Measurements from ENCODE around the gene PTHLH.

The PTHLH gene

GRCh38 chr12:27919671-27920235 lies 52.8 kb downstream of the PTHLH start:
- no peaks in the 10 kb centered on the region for H3K4me1 ChIP-seq (ENCODE audit: control insufficient read depth in 2 of 2, insufficient read depth in 2 of 2, low read length in 2 of 2)
- H3K27me3 ChIP-seq (ENCODE audit: control insufficient read depth in 2 of 2, insufficient read depth in 2 of 2, low read length in 2 of 2): no peaks in the 10 kb centered on the region
- no peaks in the 10 kb centered on the region for H3K9me3 ChIP-seq (ENCODE audit: control insufficient read depth in 2 of 2, low read length in 2 of 2)
- no peak overlapping the region for H3K4me3 ChIP-seq (ENCODE audit: low read length in 2 of 2)
- H3K27ac ChIP-seq (ENCODE audit: low read depth in 2 of 2, low read length in 2 of 2): no peak overlapping the region
- H3K9ac ChIP-seq (ENCODE audit: low read depth in 1 of 2, low read length in 2 of 2): no peak overlapping the region
- H3K36me3 ChIP-seq (ENCODE audit: control insufficient read depth in 2 of 2, insufficient read depth in 2 of 2, low read length in 2 of 2): no peaks in the 10 kb centered on the region

- Histone ChIP-seq H3K27me3 (ENCODE audit: control insufficient read depth in 2 of 2, insufficient read depth in 2 of 2, low read length in 2 of 2) (no peaks in the 10 kb centered on the region), H3K4me3 (ENCODE audit: low read length in 2 of 2) (no peak overlapping the region), H3K9me3 (ENCODE audit: control insufficient read depth in 2 of 2, low read length in 2 of 2) (no peaks in the 10 kb centered on the region), H3K9ac (ENCODE audit: low read depth in 1 of 2, low read length in 2 of 2) (no peak overlapping the region), H3K4me1 (ENCODE audit: control insufficient read depth in 2 of 2, insufficient read depth in 2 of 2, low read length in 2 of 2) (no peaks in the 10 kb centered on the region), H3K27ac (ENCODE audit: low read depth in 2 of 2, low read length in 2 of 2) (no peak overlapping the region), H3K36me3 (ENCODE audit: control insufficient read depth in 2 of 2, insufficient read depth in 2 of 2, low read length in 2 of 2) (no peaks in the 10 kb centered on the region)
Measured at GRCh38 chr12:27915536-27915935, 57.0 kb downstream of the PTHLH start.

- Histone ChIP-seq H3K4me3 (ENCODE audit: low read length in 2 of 2) (no peak overlapping the region), H3K27ac (ENCODE audit: low read depth in 2 of 2, low read length in 2 of 2) (no peak overlapping the region), H3K36me3 (ENCODE audit: control insufficient read depth in 2 of 2, insufficient read depth in 2 of 2, low read length in 2 of 2) (no peaks in the 10 kb centered on the region), H3K9ac (ENCODE audit: low read depth in 1 of 2, low read length in 2 of 2) (no peak overlapping the region), H3K9me3 (ENCODE audit: control insufficient read depth in 2 of 2, low read length in 2 of 2) (no peaks in the 10 kb centered on the region), H3K4me1 (ENCODE audit: control insufficient read depth in 2 of 2, insufficient read depth in 2 of 2, low read length in 2 of 2) (no peaks in the 10 kb centered on the region), H3K27me3 (ENCODE audit: control insufficient read depth in 2 of 2, insufficient read depth in 2 of 2, low read length in 2 of 2) (no peaks in the 10 kb centered on the region)
Measured at GRCh38 chr12:27915021-27915420, 57.5 kb downstream of the PTHLH start.

DNA sequence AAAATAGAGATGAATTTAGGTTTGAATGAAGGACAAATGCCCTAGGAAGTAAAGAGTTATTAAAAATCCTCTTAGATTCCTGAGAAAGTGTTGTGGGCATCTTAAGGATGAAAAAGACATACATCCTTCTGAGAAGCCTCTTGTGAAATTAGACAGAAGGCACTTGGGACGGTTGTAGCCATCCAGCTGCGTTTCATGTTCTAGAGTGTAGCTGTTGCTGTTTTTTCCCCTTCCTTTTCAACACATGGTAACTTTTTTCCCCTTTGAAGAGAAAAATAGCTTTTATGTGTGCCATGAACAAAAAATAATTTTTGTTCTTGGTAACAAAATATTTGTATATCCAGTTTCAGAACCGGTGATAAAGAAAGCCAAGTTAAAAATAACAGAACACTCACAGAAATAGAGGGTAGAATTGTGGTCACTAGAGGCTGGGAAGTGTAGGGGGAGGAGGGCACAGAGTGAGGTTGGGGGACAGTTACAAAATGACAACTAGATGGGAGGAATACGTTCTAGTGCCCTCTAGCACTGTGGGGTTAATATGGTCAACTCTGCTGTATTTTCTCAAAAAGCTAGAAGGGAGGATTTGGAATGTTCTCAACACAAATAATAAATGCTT lies 58.4 kb downstream of the PTHLH start:
- Histone ChIP-seq H3K27me3 (ENCODE audit: control insufficient read depth in 2 of 2, insufficient read depth in 2 of 2, low read length in 2 of 2) (no peaks in the 10 kb centered on the region), H3K27ac (ENCODE audit: low read depth in 2 of 2, low read length in 2 of 2) (no peak overlapping the region), H3K4me3 (ENCODE audit: low read length in 2 of 2) (no peak overlapping the region), H3K9ac (ENCODE audit: low read depth in 1 of 2, low read length in 2 of 2) (no peak overlapping the region), H3K36me3 (ENCODE audit: control insufficient read depth in 2 of 2, insufficient read depth in 2 of 2, low read length in 2 of 2) (no peaks in the 10 kb centered on the region), H3K4me1 (ENCODE audit: control insufficient read depth in 2 of 2, insufficient read depth in 2 of 2, low read length in 2 of 2) (no peaks in the 10 kb centered on the region), H3K9me3 (ENCODE audit: control insufficient read depth in 2 of 2, low read length in 2 of 2) (no peaks in the 10 kb centered on the region)

DNA sequence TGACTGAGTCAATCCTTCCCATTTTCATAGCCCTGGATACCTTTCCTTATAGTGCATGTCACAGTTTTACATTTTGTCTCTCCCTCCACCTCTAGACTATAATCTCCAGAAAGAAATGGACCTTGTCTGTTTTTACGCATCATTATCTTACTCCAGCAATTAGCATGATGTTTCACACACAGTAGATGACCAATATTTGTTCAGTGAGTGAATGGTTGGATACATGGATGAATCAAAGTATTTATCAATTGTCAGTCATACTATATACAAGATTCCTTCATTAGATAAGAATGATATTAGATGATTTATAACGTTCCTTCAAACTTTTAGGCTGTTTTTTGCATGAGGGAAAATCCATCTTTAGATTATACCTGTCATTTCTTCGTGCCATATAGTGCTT lies 61.1 kb downstream of the PTHLH start:
- no peaks in the 10 kb centered on the region for H3K9me3 ChIP-seq (ENCODE audit: control insufficient read depth in 2 of 2, low read length in 2 of 2)
- H3K4me1 ChIP-seq (ENCODE audit: control insufficient read depth in 2 of 2, insufficient read depth in 2 of 2, low read length in 2 of 2): no peaks in the 10 kb centered on the region
- H3K4me3 ChIP-seq (ENCODE audit: low read length in 2 of 2): no peak overlapping the region
- H3K27ac ChIP-seq (ENCODE audit: low read depth in 2 of 2, low read length in 2 of 2): no peak overlapping the region
- H3K9ac ChIP-seq (ENCODE audit: low read depth in 1 of 2, low read length in 2 of 2): no peak overlapping the region
- no peaks in the 10 kb centered on the region for H3K27me3 ChIP-seq (ENCODE audit: control insufficient read depth in 2 of 2, insufficient read depth in 2 of 2, low read length in 2 of 2)
- no peaks in the 10 kb centered on the region for H3K36me3 ChIP-seq (ENCODE audit: control insufficient read depth in 2 of 2, insufficient read depth in 2 of 2, low read length in 2 of 2)

Data from mucosa of rectum (tissue), 2 donors.